GM19438 (cell line): ENCODE measurements around the gene TAF10.

Experiments used
- ATAC-seq: cut with Tn5 transposase; IDR thresholded peaks from one replicate; pipeline ENCODE4 v1.9.1; 2021; ENCODE audit warnings: low read depth; ENCODE audit not compliant: unreplicated experiment

The TAF10 gene

DNA sequence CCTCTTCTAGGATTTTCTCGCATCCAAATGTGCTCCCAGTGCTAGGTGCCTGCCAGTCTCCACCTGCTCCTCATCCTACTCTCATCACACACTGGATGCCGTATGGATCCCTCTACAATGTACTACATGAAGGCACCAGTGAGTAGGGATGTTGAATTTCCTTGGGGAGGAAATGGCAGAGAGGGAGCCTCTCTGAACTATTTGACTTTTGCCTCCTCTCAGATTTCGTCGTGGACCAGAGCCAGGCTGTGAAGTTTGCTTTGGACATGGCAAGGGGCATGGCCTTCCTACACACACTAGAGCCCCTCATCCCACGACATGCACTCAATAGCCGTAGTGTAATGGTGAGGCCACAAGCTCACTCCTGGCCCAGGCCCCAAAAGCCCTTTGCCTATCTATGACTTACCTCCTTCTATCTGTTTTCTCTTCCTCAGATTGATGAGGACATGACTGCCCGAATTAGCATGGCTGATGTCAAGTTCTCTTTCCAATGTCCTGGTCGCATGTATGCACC, 2.5 kb downstream of the TAF10 start:
- ATAC-seq: no peak

DNA sequence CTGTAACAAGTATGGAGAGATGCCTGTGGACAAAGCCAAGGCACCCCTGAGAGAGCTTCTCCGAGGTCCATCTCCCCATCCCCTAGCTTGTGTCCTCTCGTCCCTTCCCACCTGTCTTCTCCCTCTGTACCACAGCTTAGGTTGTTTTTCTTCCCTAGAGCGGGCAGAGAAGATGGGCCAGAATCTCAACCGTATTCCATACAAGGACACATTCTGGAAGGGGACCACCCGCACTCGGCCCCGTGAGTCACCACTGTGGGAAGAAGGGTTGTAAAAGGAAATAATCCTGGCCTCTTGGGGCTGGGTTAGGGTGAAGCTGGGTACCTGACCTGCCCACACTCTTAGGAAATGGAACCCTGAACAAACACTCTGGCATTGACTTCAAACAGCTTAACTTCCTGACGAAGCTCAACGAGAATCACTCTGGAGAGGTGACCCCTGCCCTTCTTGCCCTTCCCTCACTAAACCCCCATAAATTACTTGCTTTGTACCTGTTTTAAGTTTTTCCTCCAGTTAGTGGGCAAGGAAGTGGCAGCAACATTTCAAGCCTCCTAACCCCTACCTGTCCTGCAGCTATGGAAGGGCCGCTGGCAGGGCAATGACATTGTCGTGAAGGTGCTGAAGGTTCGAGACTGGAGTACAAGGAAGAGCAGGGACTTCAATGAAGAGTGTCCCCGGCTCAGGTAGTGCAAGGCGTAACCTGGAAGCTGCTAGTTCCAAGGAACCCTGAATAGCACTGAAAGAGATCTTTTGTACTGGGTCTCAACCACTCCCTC, 3.1 kb downstream of the TAF10 start:
- no peak for ATAC-seq

DNA sequence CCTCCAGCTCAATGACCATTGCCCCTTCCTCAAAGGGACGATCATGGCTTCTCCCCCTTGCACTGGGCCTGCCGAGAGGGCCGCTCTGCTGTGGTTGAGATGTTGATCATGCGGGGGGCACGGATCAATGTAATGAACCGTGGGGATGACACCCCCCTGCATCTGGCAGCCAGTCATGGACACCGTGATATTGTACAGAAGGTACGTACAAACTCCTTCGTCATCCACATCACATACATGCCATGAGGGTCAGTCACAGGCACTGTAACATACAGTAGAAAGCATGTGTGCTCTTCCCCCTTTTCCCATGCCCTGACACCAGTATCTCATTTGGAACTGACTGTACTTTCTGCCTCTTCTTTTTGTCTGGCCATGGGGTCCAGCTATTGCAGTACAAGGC, 4.0 kb downstream of the TAF10 start:
- no peak for ATAC-seq

DNA sequence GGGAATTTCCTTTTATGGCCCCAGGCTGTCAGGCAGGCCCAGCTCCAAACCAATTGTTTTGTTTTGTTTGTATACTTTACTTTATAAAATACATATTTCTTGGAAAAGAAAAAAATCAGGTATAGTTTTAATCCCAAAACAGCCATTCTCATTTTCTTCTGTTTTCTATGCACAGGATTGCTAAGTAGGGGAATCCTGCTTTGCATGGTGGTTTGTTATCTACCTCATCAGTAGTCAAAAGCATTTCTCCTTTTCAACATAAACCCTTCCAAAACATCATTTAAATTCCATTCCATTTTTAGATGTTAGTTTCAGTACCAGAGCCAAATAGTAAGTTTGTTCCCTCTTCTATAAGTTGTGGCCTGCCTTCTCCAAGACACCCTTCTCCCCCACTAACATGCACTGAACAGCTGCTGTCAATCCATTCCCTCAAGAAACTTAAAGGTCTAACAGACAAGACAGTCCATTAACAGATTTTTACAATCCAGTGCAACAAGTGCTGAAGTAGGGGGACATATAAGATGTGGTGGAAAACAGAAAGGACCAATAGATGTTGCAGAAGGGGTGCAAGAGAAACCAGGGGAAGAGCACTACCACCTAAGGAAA, 4.7 kb downstream of the TAF10 start:
- ATAC-seq: no peak

DNA sequence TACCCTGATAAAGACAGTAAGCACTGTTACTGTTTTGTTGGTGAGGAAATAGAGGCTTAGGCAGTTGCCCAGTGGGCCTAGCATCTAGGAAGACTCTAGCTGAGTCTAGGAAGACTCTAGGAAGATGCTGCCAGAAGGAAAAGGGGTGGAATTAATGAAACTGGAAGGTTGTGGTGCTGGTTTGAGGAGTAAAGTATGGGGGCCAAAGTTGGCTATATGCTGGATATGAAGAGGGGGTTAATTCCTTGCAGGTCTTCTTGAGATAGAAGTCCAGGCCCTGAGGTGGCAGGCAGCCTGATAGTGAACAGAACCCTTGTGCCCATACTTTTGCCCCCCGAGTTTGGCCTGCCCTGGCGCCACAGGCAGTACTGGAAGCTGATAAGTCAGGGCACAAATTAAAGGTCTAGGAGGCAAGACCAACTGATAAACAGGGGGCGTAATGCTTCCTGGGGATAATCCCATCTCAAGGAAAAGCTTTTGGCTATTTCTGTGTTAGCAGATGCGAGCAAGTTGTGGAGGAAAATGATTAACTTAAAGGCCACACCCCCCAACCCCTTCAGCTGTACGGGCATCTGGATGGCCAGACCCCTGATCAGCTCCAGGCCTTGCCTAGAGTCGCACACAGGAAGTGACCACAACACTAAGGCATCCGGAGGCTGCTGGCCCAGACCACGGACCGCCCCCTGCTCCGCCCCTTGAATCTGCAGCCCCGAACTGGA, 5.4 kb downstream of the TAF10 start:
- peak; percentile 58 for ATAC-seq

DNA sequence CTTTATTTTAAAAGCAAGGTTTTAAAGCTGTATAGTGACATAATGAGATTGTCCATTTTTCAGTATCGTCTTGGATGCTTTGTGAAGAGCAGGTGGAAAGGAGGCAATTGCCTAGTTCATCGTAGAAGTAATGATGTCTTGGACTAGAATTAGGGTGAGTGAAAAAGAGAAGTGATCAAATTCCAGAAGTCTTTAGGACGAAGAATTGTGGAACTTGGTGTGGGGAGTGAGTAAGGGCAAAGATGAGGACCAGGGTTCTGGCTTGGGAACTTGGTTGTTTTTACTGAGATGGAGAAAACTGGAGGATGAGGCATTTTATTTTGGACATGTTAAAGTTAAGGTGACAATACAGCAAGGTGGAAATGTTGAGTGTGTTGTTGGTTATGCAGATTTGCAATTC, 7.2 kb downstream of the TAF10 start:
- no peak for ATAC-seq

DNA sequence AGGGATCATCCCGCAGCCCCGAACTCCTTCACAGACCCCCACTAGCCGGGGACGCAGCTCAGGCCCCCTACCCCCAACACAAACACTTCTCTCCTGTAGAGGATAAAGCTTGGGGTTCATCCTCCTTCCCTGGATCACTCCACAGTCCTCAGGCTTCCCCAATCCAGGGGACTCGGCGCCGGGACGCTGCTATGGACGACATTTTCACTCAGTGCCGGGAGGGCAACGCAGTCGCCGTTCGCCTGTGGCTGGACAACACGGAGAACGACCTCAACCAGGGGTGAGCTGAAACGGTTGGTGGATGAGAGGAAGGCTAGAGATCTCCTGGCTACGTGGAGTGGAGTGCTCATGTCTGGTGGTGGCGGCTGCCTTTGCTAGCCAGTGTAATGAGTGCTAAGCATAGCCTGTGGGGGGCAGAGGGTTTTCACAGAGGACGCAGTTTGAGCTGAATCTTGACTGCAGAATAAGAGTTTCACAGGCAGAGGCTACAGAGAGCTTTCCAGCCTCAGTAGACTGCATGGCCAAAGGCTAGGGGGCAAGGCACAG, 7.9 kb downstream of the TAF10 start:
- peak; percentile 49 for ATAC-seq

DNA sequence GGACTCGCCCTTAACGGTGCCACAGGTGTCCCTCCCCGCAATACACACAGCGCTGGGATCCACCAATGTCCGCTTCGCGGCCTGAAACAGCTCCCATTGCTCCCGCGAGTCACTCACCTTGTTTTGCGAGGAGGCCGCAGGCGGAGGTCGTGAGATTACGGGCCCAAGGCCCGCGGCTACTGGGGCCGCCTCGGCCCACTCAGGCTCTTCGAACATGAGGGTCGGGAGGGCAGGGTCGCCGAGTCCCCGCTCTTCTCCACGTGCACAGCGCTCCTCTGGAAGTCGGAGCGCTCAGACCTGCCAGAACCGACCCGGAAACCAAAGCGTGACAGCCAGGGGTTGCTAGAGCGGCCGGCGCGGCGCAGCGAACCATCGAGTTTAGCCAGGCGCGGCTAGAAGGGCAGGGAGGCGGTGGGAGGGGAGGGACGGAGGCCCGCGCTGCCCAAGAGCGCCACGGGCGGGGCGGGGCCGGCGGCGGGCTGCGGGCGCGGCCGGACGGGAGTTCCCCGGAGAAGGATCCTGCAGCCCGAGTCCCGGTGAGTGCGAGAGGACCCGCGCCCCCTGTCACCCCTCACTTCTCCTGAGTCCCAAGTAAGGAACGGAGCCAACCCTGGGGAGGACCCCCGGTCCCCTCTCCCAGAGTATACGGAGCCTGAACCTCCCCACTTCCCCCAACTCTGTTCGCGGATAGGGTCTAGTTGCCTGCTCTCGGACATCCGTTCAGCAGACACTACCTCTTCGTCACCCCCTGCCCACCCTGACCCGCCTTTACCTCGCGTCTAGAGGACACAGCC, 8.5 kb downstream of the TAF10 start, which contains the start of the genes ILK and RRP8:
Gene ILK, plus strand, starts transcription at position 488 of the 794 bp plus-strand sequence. CDS start 498 bp downstream, outside the sequence.
Gene RRP8, minus strand, starts transcription at position 330 of the 794 bp plus-strand sequence. Its CDS starts 114 bp downstream, at position 216.
- ATAC-seq: peak; percentile 61

DNA sequence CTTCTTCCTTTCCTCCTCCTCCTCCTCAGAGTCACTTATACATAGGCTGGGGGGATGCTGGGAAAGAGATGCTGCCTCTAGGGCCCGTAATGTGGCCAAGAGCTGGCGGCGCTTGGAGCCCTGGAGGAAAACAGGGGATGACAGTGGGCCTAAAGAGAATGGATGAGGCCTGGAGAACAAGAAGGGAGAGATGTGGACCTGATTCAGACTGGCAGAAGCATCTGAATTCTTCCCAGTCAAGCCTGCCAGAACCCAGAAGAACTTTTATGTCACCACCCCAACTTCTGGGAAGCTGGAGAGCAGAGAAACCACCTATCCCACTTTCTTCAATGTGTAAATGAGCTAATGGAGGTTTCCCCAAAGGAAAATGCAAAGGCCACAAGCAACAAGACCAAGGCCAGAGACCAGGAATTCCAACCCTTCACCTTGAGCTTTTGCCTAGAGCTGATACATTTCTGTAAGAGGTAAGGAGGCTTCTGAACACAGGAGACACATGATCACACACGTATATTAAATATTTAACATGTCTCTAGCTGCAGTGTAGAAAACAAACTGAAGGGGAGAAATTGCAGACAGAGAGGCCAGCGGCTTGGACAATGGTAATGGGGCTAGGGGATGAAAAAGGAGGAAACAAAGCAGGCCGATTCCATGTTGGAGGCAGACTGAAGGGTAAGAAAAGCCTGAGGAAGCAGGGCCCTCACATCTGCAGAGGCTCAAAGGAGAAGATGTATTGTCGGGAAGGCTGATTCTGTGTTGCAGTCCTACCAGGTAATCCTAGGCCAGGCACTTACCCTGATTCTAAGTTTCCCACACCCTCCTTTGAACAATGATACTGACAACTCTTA, 9.7 kb downstream of the TAF10 start:
- ATAC-seq: no peak

DNA sequence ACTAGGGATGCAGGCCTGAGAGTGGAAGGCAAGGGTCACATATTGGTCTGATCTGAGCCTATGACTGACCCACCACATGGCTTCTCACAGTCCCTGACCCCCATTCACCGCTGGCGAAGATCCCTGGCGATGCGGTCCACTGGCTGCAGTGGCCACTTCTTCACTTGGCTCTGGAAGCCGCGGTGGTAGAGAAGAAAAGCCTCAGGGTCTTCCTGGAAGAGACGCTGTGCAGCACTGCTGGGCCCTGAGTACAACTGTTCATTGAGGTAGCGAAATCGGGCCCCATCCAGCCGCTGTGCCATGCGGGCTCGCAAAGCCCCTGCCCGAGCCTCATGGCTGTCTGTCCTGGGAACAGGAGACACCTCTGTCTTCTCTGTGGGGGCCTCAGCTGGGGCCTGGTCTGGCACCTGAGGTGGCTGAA, 11.0 kb downstream of the TAF10 start:
- ATAC-seq: no peak

DNA sequence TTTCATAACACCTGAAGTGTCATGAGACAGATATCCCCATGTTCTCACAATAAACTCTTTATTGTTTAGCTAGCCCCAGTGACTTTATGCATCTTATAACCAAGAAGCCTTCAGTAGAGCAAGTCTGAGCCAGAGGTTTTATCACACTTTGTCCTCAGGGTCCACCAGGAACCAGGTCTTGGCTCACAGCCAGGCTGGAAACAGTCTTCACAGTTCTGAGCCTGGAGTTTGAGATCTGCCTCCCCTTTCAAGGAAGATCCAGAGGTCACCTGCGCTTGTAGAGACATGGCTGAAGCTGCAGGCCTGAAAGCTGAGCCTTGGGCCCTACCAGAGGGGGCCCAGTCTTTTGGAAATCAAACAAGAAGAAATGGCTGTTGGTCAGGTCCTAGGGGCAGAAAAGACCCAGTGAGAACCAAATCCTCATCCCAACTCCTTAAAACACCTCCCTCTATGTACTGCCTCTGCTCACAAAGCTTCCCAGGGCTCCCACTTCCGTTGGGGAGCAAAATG, 12.1 kb downstream of the TAF10 start:
- no peak for ATAC-seq

DNA sequence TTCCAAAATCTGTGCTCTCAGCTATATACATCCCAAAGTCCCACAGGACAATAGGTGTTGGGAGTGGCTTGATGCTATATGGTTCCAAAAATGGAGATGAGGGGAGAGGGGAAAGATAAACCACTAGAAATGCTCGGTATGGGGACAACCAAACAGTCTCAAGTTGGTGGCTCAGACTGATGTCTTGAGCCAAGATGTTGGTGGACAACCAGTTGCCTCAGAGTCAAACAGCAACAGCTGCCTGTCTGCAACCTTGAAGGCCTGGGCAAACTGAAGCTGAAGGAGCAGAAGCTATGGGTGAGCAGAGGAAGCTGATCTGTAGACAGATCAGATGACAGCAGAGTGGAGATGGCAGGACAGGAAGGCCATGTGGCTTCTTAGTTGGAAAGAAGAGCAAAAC, 12.6 kb downstream of the TAF10 start:
- ATAC-seq: no peak

DNA sequence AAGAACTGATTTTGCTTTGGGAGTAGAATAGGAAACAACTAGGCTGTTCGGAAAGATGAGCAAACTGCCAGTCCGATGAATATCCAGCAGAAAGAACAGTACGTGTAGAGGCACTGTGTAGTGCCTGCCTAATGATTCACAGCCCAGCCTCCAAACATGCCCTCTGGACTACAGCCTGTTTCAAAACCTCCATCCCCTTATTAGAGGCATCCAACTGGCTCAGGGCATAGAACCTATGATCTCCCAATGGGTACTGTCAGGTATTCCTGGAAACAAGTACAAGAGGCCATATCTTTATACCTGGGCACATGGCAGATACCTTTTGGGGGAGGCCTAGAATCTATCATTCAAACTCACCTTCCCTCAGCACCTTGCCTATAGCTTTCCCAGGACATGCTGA, 13.5 kb downstream of the TAF10 start:
- no peak for ATAC-seq

DNA sequence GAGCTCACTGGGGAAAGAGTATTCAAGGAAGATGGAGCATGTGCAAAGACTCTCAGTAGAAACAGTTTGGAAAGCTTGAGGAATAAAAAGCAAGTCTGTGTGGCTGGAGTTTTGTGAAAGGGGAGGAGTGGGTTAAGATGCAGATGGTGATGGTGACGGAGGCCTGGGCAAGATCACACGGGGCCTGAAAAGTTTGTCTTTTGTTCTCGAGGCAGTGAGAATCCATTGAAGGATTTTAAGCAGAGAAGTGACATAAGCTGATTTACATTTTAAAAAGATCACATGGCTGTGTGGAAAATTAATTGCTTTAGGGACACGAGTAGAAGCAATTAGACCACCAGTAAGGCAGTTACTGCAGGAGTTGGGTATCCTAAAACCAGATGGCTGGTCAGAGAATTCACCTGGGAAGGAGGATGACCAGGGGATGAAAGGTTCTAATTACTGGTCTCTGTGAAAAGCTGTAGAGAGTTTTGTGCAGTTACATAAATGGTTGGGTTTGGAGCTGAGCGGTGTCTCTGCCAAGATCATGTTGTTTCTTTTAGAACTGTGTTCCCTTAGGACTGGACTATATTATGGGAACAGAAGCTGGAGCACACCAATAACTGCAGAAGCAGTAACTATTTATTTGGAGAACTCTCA, 15.7 kb downstream of the TAF10 start:
- ATAC-seq: no peak

DNA sequence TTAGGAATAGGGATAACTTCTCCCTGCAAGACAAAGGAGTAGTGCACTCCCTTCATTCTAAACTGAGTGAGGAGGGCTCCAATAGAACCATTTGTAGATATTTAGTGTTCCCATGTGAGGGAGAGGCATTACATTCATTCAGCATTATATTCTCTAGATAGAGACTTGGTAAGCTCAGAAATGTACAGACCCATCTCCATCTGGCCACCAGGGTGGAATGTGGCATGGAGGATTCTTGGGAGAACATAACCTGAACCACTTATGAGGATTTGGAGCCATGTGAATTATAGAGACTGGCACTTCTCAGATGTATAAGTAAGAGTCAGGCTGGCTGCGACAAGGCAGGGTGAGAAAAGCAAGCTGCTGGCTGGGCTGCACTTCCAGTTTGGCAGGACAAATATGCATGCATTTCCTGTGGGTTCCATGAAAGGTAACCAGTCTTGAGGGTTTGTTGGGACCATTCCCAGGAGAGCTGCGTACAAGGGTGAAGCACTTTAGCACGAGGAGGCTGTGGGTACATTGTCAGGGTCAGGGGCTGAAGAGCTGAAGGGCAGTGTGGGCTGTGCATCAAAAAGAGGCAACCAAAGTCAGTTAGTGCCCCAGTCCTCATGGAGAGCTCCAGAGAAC, 17.8 kb downstream of the TAF10 start:
- no peak for ATAC-seq

DNA sequence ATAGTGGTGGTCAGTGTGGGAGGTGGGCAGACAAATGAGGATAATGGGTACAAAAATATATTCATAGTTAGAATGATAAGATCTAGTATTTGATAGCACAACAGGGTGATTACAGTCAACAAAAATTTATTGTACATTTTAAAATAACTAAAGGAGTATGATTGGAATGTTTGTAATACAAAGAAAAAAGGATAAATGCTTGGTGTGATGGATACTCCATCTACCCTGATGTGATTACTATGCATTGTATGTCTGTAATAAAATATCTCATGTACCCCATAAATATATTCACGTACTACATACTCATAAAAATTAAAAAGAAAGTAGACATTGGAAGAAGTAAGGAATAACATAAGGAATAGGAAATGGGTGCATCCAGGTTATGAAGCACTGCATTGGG, 24.0 kb downstream of the TAF10 start:
- no peak for ATAC-seq

DNA sequence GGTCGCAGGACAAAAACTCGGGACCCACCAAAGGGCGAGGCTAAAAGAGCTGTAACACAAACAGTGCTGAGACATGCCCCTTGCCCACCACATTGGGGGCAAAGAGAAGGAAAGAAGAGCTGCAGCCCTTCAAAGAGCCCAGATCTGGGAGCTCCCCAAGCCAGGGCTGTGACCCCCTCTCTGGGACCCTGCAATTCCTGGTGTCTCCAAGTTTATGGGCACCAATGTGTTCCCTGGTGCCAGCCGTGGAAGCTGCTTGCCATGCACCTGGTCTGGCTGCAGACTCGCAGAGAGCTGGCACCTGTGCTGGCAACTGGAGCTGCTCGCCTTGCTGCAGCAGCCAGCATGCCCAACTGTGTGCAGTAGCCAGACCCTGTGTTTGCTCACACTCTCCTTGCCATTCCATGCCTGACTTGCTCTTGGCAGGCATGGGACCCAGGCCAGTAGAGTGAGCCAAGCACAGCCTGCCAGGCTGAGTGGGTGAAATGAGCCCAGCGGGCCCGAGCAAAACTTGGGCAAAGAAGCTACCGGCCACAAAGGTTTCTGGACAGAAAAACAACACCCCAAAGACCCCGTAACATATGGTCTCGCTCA, 24.6 kb downstream of the TAF10 start:
- ATAC-seq: no peak
